ENCODE measurements around the gene NVL.

Gene NVL

Small RNAs within 50 kb of the gene (small RNA-seq; reads per million reads assigned to genes)
- gene MIR320B2 (0 reads per million in 2 experiments), gene RF00139 (0 to 0.04 reads per million in 2 experiments), gene RNU6-1008P (0 reads per million in 2 experiments)
